SK-N-SH (cell line): ENCODE results near the gene TEAD1. TPM values are rescaled to one million over a fixed set of nuclear protein-coding genes. Genes with fewer than 3 reads are reported as not detected.
A peak's percentile ranks its signal among the peaks of the same experiment; 100 is the strongest.

Experiments
- CTCF ChIA-PET: fragments of 300-600, 350-600 bp; formaldehyde crosslinking; extraction: SDS; loops from one replicate; lab custom pipeline; 2021; lab: Yijun Ruan, JAX
- POLR2A ChIA-PET: fragments of 350-600 bp; sonication (Branson Sonifier 250); formaldehyde crosslinking; extraction: SDS; loops from one replicate; lab custom pipeline; 2020; ENCODE audit warnings: antibody characterized with exemption, inconsistent platforms; lab: Yijun Ruan, JAX
- DNase-seq: peaks from one replicate; pipeline ENCODE4 v3.0.0; 2012
- H2AFZ ChIP-seq: fragments of 200-600 bp; sonication (generic); 2 replicates; pipeline ENCODE4 v1.8.1; 2016; ENCODE audit warnings: antibody characterized with exemption, mild to moderate bottlenecking, low read depth
- H3F3A ChIP-seq: fragments of 200-600 bp; sonication (generic); replicated peaks from 2 replicates; pipeline ENCODE3; 2016; ENCODE audit warnings: antibody characterized with exemption, mild to moderate bottlenecking; ENCODE audit not compliant: insufficient read depth
- H3K27ac ChIP-seq, 2 experiments: fragments of 200-500 bp in 1 of 2; fragments of 200-600 bp in 1 of 2; sonication (Bioruptor generic) in 1 of 2; sonication (generic), shearing (Covaris generic) in 1 of 2; 2 replicates each; pipeline versions ENCODE4 v1.5.1 to v1.6.1; 2014 to 2016; ENCODE audit warnings: low read depth in 2 of 2, inconsistent platforms in 1 of 2, low read length in 1 of 2, mild to moderate bottlenecking in 1 of 2, mixed read lengths in 1 of 2
- H3K27me3 ChIP-seq: fragments of 200-600 bp; sonication (generic), shearing (Covaris generic); 2 replicates; pipeline ENCODE4 v1.6.1; 2016; ENCODE audit warnings: mixed run types; ENCODE audit not compliant: insufficient read depth
- H3K36me3 ChIP-seq, 2 experiments: fragments of 200-500 bp in 1 of 2; fragments of 200-600 bp in 1 of 2; sonication (Bioruptor generic) in 1 of 2; sonication (generic) in 1 of 2; replicated peaks in 1 of 2; 2 replicates each; pipeline versions ENCODE3 to v1.5.1; 2014 to 2016; ENCODE audit warnings: low read length in 1 of 2, mild to moderate bottlenecking in 1 of 2; ENCODE audit not compliant: insufficient read depth in 2 of 2, control insufficient read depth in 1 of 2
- H3K4me1 ChIP-seq, 2 experiments: fragments of 200-500 bp in 1 of 2; fragments of 200-600 bp in 1 of 2; sonication (Bioruptor generic) in 1 of 2; sonication (generic), shearing (Covaris generic) in 1 of 2; 2 replicates each; pipeline versions ENCODE4 v1.5.1 to v1.6.1; 2014 to 2016; ENCODE audit warnings: low read depth in 1 of 2, low read length in 1 of 2, mixed run types in 1 of 2; ENCODE audit not compliant: insufficient read depth in 2 of 2, control insufficient read depth in 1 of 2
- H3K4me2 ChIP-seq: fragments of 200-600 bp; sonication (generic), shearing (Covaris generic); 2 replicates; pipeline ENCODE4 v1.6.1; 2017; ENCODE audit warnings: mixed run types
- H3K4me3 ChIP-seq, 2 experiments: fragments of 200-500 bp in 1 of 2; fragments of 200-600 bp in 1 of 2; sonication (Bioruptor generic) in 1 of 2; sonication (generic), shearing (Covaris generic) in 1 of 2; 2 replicates each; pipeline versions ENCODE4 v1.5.1 to v1.8.1; 2014 to 2016; ENCODE audit warnings: low read depth in 2 of 2, inconsistent platforms in 1 of 2, low read length in 1 of 2, mild to moderate bottlenecking in 1 of 2, mixed read lengths in 1 of 2, moderate library complexity in 1 of 2
- H3K79me2 ChIP-seq: fragments of 200-600 bp; sonication (generic); 2 replicates; pipeline ENCODE4 v1.8.1; 2017; ENCODE audit warnings: mild to moderate bottlenecking; ENCODE audit not compliant: insufficient read depth
- H3K9ac ChIP-seq: fragments of 200-600 bp; sonication (generic); 2 replicates; pipeline ENCODE4 v1.6.1; 2017; ENCODE audit warnings: mixed run types
- H3K9me2 ChIP-seq: fragments of 200-600 bp; sonication (generic); 2 replicates; pipeline ENCODE4 v1.6.1; 2017; ENCODE audit warnings: mixed run types
- H3K9me3 ChIP-seq: fragments of 200-600 bp; sonication (generic); 2 replicates; pipeline ENCODE4 v1.6.1; 2017; ENCODE audit warnings: mixed run types, mild to moderate bottlenecking, moderate library complexity
- H4K20me1 ChIP-seq: fragments of 200-600 bp; sonication (generic); 2 replicates; pipeline ENCODE4 v1.6.1; 2017; ENCODE audit warnings: mild to moderate bottlenecking, mixed run types; ENCODE audit not compliant: insufficient read depth
- CHD2 ChIP-seq: fragments of 150-350 bp; IDR thresholded peaks from 2 replicates; pipeline ENCODE4 v1.6.1; 2018; ENCODE audit warnings: low read length; ENCODE audit not compliant: partially characterized antibody
- ELF1 ChIP-seq: IDR thresholded peaks from 2 replicates; pipeline ENCODE4 v1.4.0; 2012
- EP300 ChIP-seq, 2 experiments: IDR thresholded peaks; 2 replicates each; pipeline versions ENCODE4 v1.4.0 to v1.6.1; 2012; ENCODE audit warnings: borderline replicate concordance in 1 of 2, low read depth in 1 of 2, low read length in 1 of 2
- FOSL2 ChIP-seq: IDR thresholded peaks from 2 replicates; pipeline ENCODE4 v1.4.0; 2012; ENCODE audit warnings: low read depth, mild to moderate bottlenecking, moderate library complexity, borderline replicate concordance
- GATA2 ChIP-seq: sonication (generic); formaldehyde crosslinking; IDR thresholded peaks from 2 replicates; pipeline ENCODE4 v1.5.0; 2020; ENCODE audit warnings: mild to moderate bottlenecking, missing genetic modification reagents
- JUND ChIP-seq: IDR thresholded peaks from 2 replicates; pipeline ENCODE4 v1.4.0; 2012
- MEF2A ChIP-seq: IDR thresholded peaks from 2 replicates; pipeline ENCODE4 v1.4.0; 2012; ENCODE audit warnings: low read depth, borderline replicate concordance
- MXI1 ChIP-seq: IDR thresholded peaks from 2 replicates; pipeline ENCODE4 v1.6.1; 2012; ENCODE audit warnings: mild to moderate bottlenecking, low read depth, low read length, improper control_type of control experiment
- NFIC ChIP-seq: IDR thresholded peaks from 2 replicates; pipeline ENCODE4 v1.4.0; 2012; ENCODE audit warnings: borderline replicate concordance
- NRF1 ChIP-seq: IDR thresholded peaks from 2 replicates; pipeline ENCODE4 v1.6.1; 2012; ENCODE audit warnings: low read depth, mild to moderate bottlenecking, low read length
- PBX3 ChIP-seq: IDR thresholded peaks from 2 replicates; pipeline ENCODE4; 2012
- POLR2AphosphoS5 ChIP-seq: IDR thresholded peaks from 2 replicates; pipeline ENCODE4 v1.6.1; 2012; ENCODE audit warnings: low read depth, low read length
- RCOR1 ChIP-seq: fragments of 150-350 bp; IDR thresholded peaks from 2 replicates; pipeline ENCODE4 v1.6.1; 2017; ENCODE audit warnings: antibody characterized with exemption, low read length
- RFX5 ChIP-seq: IDR thresholded peaks from 2 replicates; pipeline ENCODE4 v1.6.1; 2012; ENCODE audit warnings: mild to moderate bottlenecking, improper control_type of control experiment, low read length
- TCF12 ChIP-seq: IDR thresholded peaks from 2 replicates; pipeline ENCODE4 v1.4.0; 2012
- USF1 ChIP-seq: IDR thresholded peaks from 2 replicates; pipeline ENCODE4 v1.4.0; 2012; ENCODE audit warnings: low read depth, borderline replicate concordance
- WGBS: methylation state at CpG from one replicate; pipeline ENCODE4 v1.1.6; 2017; ENCODE audit warnings: low lambda C conversion rate; 5-methylcytosine and 5-hydroxymethylcytosine counted together
- polyA plus RNA-seq, 3 experiments: library from polyadenylated mRNA; depleted of rRNA; stranded (reverse); fragments of >200 nt; gene quantifications; 2 replicates each; pipeline ENCODE4 v1.2.3, GENCODE V29; 2012

TEAD1 gene
- polyA plus RNA-seq, 1 of the 3 experiments (the other 2 are of a cell fraction): 31.2 TPM

- Histone ChIP-seq H3K27ac (peak overlapping the region; percentile 97 to 98), H3K79me2 (peaks cover 100% of the 10 kb centered on the region), H3K4me2 (peak overlapping the region; percentile 71)
These were observed 166.8 kb downstream of the TEAD1 start for GRCh38 chr11:12840871-12841660.

More at GRCh38 chr11:12840871-12841660, 166.8 kb downstream of the TEAD1 start:
- H3K27me3 ChIP-seq: no peaks in the 10 kb centered on the region
- peak; percentile 33 for DNase-seq
- no peaks in the 10 kb centered on the region for H3K9me2 ChIP-seq
- H3K4me1 ChIP-seq: peaks cover 49 to 58% of the 10 kb centered on the region in 2 experiments
- WGBS: 49% methylated on average over 6 of the region's 6 CpGs
- H3K9me3 ChIP-seq: no peaks in the 10 kb centered on the region
- peaks cover 31% of the 10 kb centered on the region for H4K20me1 ChIP-seq
- H3K4me3 ChIP-seq: no peak overlapping the region
- peaks cover 43% of the 10 kb centered on the region for H3F3A ChIP-seq
- H3K9ac ChIP-seq: peak overlapping the region; percentile 71; the same call in 1 of the 2 replicates
- ChIA-PET CTCF (interaction anchor here (0.6 to 1.7 kb wide), 6 partner anchors 11 to 552 kb away, joined by 3 to 7 read pairs (median 5); no protein-coding TSS in a partner anchor), POLR2A (interaction anchor here (0.6 kb wide), 1 partner anchor 26 kb away, joined by 4 read pairs; no protein-coding TSS in a partner anchor)
- no peak overlapping the region for H2AFZ ChIP-seq
- peaks cover 0 to 5% of the 10 kb centered on the region in 2 experiments for H3K36me3 ChIP-seq
- TF ChIP-seq RCOR1 (0 out of 2 replicates have a peak, but pooled peaks have one; percentile 45), MEF2A (no peak), POLR2AphosphoS5 (no peak; the same call in 1 of the 2 replicates), MXI1 (peak; percentile 65), TCF12 (peak; percentile 55), USF1 (0 out of 2 replicates have a peak, but pooled peaks have one; percentile 6), JUND (peak; percentile 48), ELF1 (no peak), GATA2 (CRISPR knock-in tag) (0 out of 2 replicates have a peak, but pooled peaks have one; percentile 34), CHD2 (no peak), RFX5 (no peak), NFIC (peak; percentile 34; the same call in 1 of the 2 replicates), FOSL2 (peak; percentile 59; the same call in 1 of the 2 replicates), PBX3 (peak; percentile 86), NRF1 (no peak), EP300 (IDR thresholded peaks at IDR 0.05; ENCODE audit: borderline replicate concordance in 1 of 2, low read depth in 1 of 2, low read length in 1 of 2) (peak; percentile 29 to 50; a peak in 3 of 4 replicates)
- TF ChIP-seq, all 33 proteins: peak for 10
